Astrocyte (in vitro differentiated cells and primary cell): ENCODE results near the gene GCNT1. TPM values are rescaled to one million over a fixed set of nuclear protein-coding genes. Genes with fewer than 3 reads are reported as not detected.

Experiments
- DNase-seq: peaks from one replicate; pipeline ENCODE4 v3.0.0-alpha.2; 2010; ENCODE audit warnings: low read depth
- FAIRE-seq: peaks from 2 replicates; lab custom pipeline; 2011; peaks lifted over from hg19 to GRCh38; lab: Jason Lieb, UNC
- H2AFZ ChIP-seq: 2 replicates; pipeline ENCODE4 v1.6.0; 2012; ENCODE audit warnings: low read depth, low read length, inconsistent platforms
- H3K27ac ChIP-seq: 2 replicates; pipeline ENCODE4 v1.5.1; 2011; ENCODE audit warnings: low read depth, low read length, inconsistent platforms
- H3K27me3 ChIP-seq: 2 replicates; pipeline ENCODE4 v1.6.0; 2011; ENCODE audit warnings: low read length, inconsistent platforms; ENCODE audit not compliant: insufficient read depth
- H3K36me3 ChIP-seq: 2 replicates; pipeline ENCODE4 v1.5.1; 2011; ENCODE audit warnings: low read length, inconsistent platforms; ENCODE audit not compliant: insufficient read depth
- H3K4me1 ChIP-seq: 2 replicates; pipeline ENCODE4 v1.5.1; 2011; ENCODE audit warnings: low read length, inconsistent platforms; ENCODE audit not compliant: insufficient read depth
- H3K4me2 ChIP-seq: 2 replicates; pipeline ENCODE4 v1.6.0; 2012; ENCODE audit warnings: low read length, inconsistent platforms
- H3K4me3 ChIP-seq: 2 replicates; pipeline ENCODE4 v1.5.1; 2011; ENCODE audit warnings: low read depth, mild to moderate bottlenecking, low read length, inconsistent platforms; ENCODE audit not compliant: insufficient read depth
- H3K79me2 ChIP-seq: 2 replicates; pipeline ENCODE4 v1.6.0; 2012; ENCODE audit warnings: mild to moderate bottlenecking, low read length, inconsistent platforms; ENCODE audit not compliant: insufficient read depth
- H3K9ac ChIP-seq: 2 replicates; pipeline ENCODE4 v1.6.0; 2012; ENCODE audit warnings: mild to moderate bottlenecking, low read length, inconsistent platforms
- H3K9me3 ChIP-seq: 2 replicates; pipeline ENCODE4 v1.5.1; 2012; ENCODE audit warnings: low read depth, mild to moderate bottlenecking, low read length, inconsistent platforms; ENCODE audit not compliant: insufficient read depth
- H4K20me1 ChIP-seq: 2 replicates; pipeline ENCODE4 v1.6.0; 2012; ENCODE audit warnings: low read length, inconsistent platforms; ENCODE audit not compliant: insufficient read depth
- H3K27ac Mint-ChIP-seq: one replicate; pipeline ENCODE4 v1.8.0; 2021; ENCODE audit warnings: mild to moderate bottlenecking, mixed read lengths; ENCODE audit not compliant: unreplicated experiment
- H3K27me3 Mint-ChIP-seq: one replicate; pipeline ENCODE4 v1.8.0; 2021; ENCODE audit warnings: low read depth, mixed read lengths; ENCODE audit not compliant: unreplicated experiment
- H3K36me3 Mint-ChIP-seq: one replicate; pipeline ENCODE4 v1.8.0; 2021; ENCODE audit warnings: low read depth, mixed read lengths; ENCODE audit not compliant: unreplicated experiment
- H3K4me1 Mint-ChIP-seq: one replicate; pipeline ENCODE4 v1.8.0; 2021; ENCODE audit warnings: low read depth, mixed read lengths; ENCODE audit not compliant: unreplicated experiment
- H3K4me3 Mint-ChIP-seq: one replicate; pipeline ENCODE4 v1.8.0; 2021; ENCODE audit warnings: mild to moderate bottlenecking, moderate library complexity, mixed read lengths; ENCODE audit not compliant: unreplicated experiment
- H3K9me3 Mint-ChIP-seq: one replicate; pipeline ENCODE4 v1.8.0; 2021; ENCODE audit warnings: mild to moderate bottlenecking, mixed read lengths; ENCODE audit not compliant: unreplicated experiment
- EZH2 ChIP-seq: IDR thresholded peaks from 2 replicates; pipeline ENCODE4 v1.6.1; 2012; ENCODE audit warnings: mild to moderate bottlenecking, low read length, inconsistent platforms; ENCODE audit not compliant: insufficient read depth
- total RNA-seq: library from RNA; stranded (reverse); gene quantifications from 2 replicates; pipeline ENCODE4 v1.2.1, GENCODE V29; 2021
- TF ChIP-seq, protein P1 (sequence below): IDR thresholded peaks from 2 replicates; pipeline ENCODE4 v1.5.1; 2011; ENCODE audit warnings: low read depth, mild to moderate bottlenecking, inconsistent platforms, low read length, moderate library complexity; ENCODE audit not compliant: insufficient read depth

The GCNT1 gene
- total RNA-seq, 1 donor from 2014 or later = 14.7 TPM

DNA sequence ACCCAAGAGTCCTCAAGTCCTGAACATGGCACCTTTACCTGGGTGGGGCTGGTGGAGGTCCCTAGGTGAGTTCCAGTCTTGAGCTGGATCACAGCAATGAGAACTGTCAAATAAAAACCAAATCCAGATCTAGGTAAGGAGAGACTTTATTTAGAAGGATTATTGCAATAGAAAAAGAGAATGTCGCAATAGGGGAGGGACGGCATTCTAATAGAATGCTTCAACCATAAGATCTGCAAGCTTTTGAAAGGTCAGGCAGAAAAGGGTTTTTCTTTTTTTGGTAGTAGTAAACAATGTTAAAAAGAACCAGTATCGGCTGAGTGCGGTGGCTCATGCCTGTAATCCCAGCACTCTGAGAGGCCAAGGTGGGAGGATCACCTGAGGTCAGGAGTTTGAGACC, 5.2 kb upstream of the GCNT1 start:
- no peak for FAIRE-seq

DNA sequence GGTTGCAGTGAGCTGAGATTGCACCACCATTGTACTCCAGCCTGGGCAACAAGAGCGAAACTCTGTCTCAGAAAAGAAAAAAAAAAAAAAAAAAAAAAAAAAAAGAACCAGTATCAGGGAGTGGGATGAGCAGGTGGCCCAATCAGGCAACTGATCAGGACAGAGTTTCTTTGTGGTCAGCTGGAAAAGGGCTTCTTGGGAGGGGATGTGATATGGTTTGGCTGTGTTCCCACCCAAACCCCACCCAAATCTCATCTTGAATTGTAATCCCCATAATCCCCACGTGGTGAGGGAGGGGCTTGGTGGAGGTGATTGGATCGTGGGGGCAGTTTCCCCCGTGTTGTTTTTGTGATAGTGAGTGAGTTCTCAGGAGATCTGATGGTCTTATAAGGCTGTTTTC, 4.7 kb upstream of the GCNT1 start:
- no peaks in the 10 kb centered on the region for H3K27me3 Mint-ChIP-seq
- H2AFZ ChIP-seq = no peak overlapping the region
- FAIRE-seq (no peak), DNase-seq (no peak)
- H3K4me3 ChIP-seq = no peak overlapping the region
- H3K4me3 Mint-ChIP-seq = no peak overlapping the region
- no peaks in the 10 kb centered on the region for H3K36me3 ChIP-seq
- no peak overlapping the region for H3K4me2 ChIP-seq
- no peak overlapping the region for H3K9ac ChIP-seq
- H3K4me1 ChIP-seq = peaks cover 21% of the 10 kb centered on the region
- H3K36me3 Mint-ChIP-seq = peaks cover 1% of the 10 kb centered on the region
- no peaks in the 10 kb centered on the region for H3K79me2 ChIP-seq
- H3K27me3 ChIP-seq = no peaks in the 10 kb centered on the region
- no peak for TF ChIP-seq EZH2
- TF ChIP-seq, protein P1, sequence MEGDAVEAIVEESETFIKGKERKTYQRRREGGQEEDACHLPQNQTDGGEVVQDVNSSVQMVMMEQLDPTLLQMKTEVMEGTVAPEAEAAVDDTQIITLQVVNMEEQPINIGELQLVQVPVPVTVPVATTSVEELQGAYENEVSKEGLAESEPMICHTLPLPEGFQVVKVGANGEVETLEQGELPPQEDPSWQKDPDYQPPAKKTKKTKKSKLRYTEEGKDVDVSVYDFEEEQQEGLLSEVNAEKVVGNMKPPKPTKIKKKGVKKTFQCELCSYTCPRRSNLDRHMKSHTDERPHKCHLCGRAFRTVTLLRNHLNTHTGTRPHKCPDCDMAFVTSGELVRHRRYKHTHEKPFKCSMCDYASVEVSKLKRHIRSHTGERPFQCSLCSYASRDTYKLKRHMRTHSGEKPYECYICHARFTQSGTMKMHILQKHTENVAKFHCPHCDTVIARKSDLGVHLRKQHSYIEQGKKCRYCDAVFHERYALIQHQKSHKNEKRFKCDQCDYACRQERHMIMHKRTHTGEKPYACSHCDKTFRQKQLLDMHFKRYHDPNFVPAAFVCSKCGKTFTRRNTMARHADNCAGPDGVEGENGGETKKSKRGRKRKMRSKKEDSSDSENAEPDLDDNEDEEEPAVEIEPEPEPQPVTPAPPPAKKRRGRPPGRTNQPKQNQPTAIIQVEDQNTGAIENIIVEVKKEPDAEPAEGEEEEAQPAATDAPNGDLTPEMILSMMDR = no peak
- H3K4me1 Mint-ChIP-seq = peaks cover 18% of the 10 kb centered on the region
- H3K9me3 ChIP-seq = no peaks in the 10 kb centered on the region
- no peaks in the 10 kb centered on the region for H4K20me1 ChIP-seq
- peaks cover 2% of the 10 kb centered on the region for H3K9me3 Mint-ChIP-seq
- no peak overlapping the region for H3K27ac ChIP-seq
- H3K27ac Mint-ChIP-seq = no peak overlapping the region

More for the DNA sequence above, 5.2 kb upstream of the GCNT1 start:
- peaks cover 2% of the 10 kb centered on the region for H3K9me3 Mint-ChIP-seq
- no peak overlapping the region for H3K27ac ChIP-seq
- H3K4me3 ChIP-seq = no peak overlapping the region
- H3K27me3 ChIP-seq = no peaks in the 10 kb centered on the region
- H3K4me2 ChIP-seq = no peak overlapping the region
- no peaks in the 10 kb centered on the region for H3K9me3 ChIP-seq
- TF ChIP-seq EZH2 = no peak
- TF ChIP-seq, protein P1 = no peak
- H3K79me2 ChIP-seq = no peaks in the 10 kb centered on the region
- no peak overlapping the region for H3K9ac ChIP-seq
- H4K20me1 ChIP-seq = no peaks in the 10 kb centered on the region
- H3K4me1 Mint-ChIP-seq = peaks cover 18% of the 10 kb centered on the region
- H3K4me3 Mint-ChIP-seq = no peak overlapping the region
- no peaks in the 10 kb centered on the region for H3K27me3 Mint-ChIP-seq
- DNase-seq = peak; percentile 32
- no peaks in the 10 kb centered on the region for H3K36me3 ChIP-seq
- peak overlapping the region; percentile 2 for H3K27ac Mint-ChIP-seq
- H2AFZ ChIP-seq = no peak overlapping the region
- H3K36me3 Mint-ChIP-seq = peaks cover 1% of the 10 kb centered on the region
- peaks cover 21% of the 10 kb centered on the region for H3K4me1 ChIP-seq

DNA sequence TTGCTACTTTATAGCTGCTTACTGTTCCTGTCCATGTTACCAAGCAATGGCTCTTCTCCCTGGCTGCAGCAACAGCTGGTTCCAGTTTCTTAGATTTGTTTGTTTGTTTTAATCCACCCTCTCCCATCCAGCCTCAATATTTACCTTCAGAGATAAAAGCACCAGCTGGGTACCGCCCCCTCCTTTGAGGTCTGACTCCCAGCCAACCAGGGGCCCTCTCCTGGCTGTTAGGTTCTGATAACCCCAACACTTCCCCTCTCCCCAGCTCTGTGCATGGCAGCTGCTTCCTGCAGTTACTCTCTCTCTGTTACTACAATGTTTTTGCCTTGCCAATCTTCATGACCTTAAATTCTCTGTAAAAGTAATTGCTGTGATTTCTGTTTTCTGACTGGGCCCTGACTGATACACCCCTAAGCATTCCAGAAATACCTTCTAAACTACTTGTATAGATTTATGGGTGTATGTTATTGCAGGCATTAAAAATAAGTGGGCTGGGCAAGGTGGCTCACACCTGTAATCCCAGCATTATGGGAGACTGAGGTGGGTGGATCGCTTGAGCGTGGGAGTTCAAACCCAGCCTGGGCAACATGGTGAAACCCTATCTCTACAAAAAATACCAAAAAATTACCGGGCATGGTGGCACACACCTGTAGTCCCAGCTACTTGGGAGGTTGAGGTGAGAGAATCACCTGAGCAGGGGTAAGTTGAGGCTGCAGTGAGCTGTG, 2.6 kb upstream of the GCNT1 start:
- no peak for TF ChIP-seq EZH2
- TF ChIP-seq, protein P1 = no peak
- Histone ChIP-seq H2AFZ (no peak overlapping the region), H3K4me2 (peak overlapping the region; percentile 18), H3K4me1 (peaks cover 19% of the 10 kb centered on the region), H4K20me1 (peaks cover 5% of the 10 kb centered on the region), H3K27ac (no peak overlapping the region), H3K9ac (no peak overlapping the region), H3K9me3 (no peaks in the 10 kb centered on the region), H3K4me3 (no peak overlapping the region), H3K79me2 (peaks cover 5% of the 10 kb centered on the region), H3K36me3 (no peaks in the 10 kb centered on the region), H3K27me3 (no peaks in the 10 kb centered on the region)
- H3K4me1 Mint-ChIP-seq = peaks cover 8% of the 10 kb centered on the region
- H3K9me3 Mint-ChIP-seq = peaks cover 2% of the 10 kb centered on the region
- H3K36me3 Mint-ChIP-seq = peaks cover 1% of the 10 kb centered on the region
- DNase-seq = peak; percentile 60
- H3K27ac Mint-ChIP-seq = no peak overlapping the region
- no peak for FAIRE-seq
- H3K27me3 Mint-ChIP-seq = no peaks in the 10 kb centered on the region
- no peak overlapping the region for H3K4me3 Mint-ChIP-seq
